GM13977 (cell line): ENCODE data around the gene ZDHHC24.
"Not testable (repeated sequence)": the region's sequence is repeated elsewhere in the genome, so short reads cannot be mapped to it uniquely, and the experiment has no call there.

Source experiments
- DNase-seq: peaks from one replicate; pipeline ENCODE4 v3.0.0; 2012; ENCODE audit warnings: low spot score
- CTCF ChIP-seq: IDR thresholded peaks from 2 replicates; pipeline ENCODE4 v1.5.1; 2012; ENCODE audit warnings: mild to moderate bottlenecking, control low read depth; ENCODE audit not compliant: insufficient read depth; ENCODE audit errors: extremely low read depth, missing control alignments
- in situ Hi-C: fragments of 300-500 bp; cut with MboI; formaldehyde crosslinking; loops from one replicate; pipeline ENCODE4 v1.12.0; 2022; ENCODE audit warnings: low sequenced_read_pairs, low pct_unique_long_range_greater_than_20kb, mixed read lengths, inconsistent platforms; ENCODE audit not compliant: unreplicated experiment

The ZDHHC24 gene

GRCh38 chr11:66547662-66548009, 1.8 kb upstream of the ZDHHC24 start:
- no peak for DNase-seq
- TF ChIP-seq CTCF = no peak
- in situ Hi-C loops = no loop called here

DNA sequence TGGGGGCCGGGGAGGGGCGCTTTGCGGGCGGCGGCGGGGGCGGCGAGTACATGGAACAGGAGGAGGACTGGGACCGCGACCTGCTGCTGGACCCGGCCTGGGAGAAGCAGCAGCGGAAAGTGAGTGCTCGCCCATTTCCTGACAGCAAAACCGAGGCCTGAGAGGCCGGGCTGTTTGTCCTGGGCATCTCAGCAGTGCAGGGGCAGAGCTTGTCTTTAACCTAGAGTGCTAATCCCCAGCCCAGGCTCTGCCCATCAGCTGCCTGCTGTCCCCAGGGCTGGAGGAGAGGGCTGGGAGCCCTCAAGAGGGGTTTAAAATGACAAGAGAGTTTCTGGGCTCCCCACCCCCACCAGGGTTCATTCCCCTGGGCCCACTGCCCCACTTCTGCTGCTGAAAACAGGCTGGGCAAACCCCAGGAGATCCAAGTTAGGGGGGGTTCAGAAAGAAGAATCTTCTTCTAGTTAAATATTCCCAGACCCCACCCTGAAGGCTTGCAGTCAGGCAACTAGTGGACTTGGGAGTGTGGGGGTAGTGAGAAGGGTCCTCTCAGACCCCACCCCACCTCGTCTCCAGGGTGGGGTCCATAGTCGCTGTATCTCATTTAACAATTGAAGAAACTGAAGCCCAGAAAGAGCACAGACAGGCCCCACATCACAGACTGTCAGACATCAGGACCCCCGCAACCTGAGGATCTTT, 1.3 kb upstream of the ZDHHC24 start:
- no peak for DNase-seq
- TF ChIP-seq CTCF = no peak
- in situ Hi-C loops = no loop called here

DNA sequence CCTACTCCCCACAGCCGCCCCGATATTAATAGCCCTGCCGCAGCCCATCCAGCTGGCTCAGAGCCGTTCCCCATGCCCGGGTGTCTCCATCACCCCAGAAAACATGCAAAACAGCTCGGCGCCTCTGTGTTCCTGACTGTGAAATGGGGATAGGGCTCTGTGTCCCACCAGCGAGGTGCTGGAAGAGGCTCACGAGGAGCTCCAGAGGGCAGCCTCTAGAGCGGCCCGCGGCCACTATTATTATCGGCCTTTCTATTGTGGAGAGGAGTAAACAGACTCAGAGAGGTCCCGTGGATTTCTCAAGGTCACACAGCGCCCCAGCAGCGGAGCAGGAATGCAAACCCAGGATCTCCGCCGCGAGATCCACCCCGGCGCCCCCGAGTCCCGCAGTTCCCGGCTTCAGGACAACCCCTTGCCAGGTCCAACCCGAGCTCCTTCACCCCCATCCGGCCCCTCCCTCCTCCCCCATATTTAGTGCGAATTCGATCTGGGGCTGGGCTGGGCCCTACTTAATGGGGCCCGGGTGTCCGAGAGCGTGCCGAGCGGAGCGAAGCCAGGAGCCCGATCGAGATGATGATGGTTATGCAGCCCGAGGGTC, 619 bp upstream of the ZDHHC24 start, which contains the start of gene ACTN3:
TSS of gene ACTN3 (plus strand) at position 536 of the 598 bp plus-strand sequence. CDS start at position 571, 35 bp downstream.
- in situ Hi-C loops = no loop called here
- DNase-seq = no peak
- no peak for TF ChIP-seq CTCF

- DNase-seq, in situ Hi-C loops: not testable (repeated sequence)
These were observed 896 bp downstream of the ZDHHC24 start for GRCh38 chr11:66544952-66545351.

DNA sequence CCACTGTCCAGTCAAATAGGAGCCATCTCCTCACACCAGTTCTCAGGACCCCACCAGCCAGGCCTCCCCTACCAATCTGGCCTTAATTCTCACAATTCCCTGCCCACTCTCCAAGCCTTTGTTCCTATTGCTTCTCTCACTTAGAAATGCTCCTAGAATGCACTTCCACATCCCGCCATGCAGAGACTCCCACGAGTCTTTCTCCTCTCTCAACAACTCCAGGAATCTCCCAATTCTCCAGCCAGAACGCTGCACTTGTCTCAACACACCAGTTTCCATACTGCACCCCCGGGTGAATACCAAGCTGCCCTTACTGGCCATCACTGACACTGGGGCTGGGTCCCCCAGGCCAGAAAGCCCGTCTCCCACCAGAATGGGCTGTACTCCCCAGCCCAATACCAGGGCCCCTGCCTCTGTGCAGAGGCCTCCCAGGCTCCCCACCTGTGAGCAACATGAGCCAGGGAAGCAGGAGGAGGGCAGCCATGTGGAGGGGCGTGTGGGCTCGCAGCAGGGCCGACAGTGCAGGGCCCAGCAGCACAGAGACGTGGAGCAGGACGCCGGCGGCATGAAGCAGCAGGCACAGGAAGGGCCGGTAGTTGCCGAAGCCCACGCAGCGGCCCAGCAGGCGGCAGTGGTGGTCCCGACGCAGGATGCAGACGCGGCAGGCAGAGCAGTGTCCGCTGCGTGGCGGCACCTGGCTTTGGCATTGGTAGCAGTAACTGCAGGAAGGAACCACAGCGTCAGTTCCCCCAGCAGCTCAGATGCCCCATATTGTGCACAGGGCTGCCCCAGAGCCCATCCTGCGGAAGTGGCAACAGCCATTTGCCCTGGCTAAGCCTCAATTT, 2.4 kb downstream of the ZDHHC24 start:
- in situ Hi-C loops = no loop called here
- DNase-seq = peak; percentile 79
- TF ChIP-seq CTCF = peak; percentile 73

DNA sequence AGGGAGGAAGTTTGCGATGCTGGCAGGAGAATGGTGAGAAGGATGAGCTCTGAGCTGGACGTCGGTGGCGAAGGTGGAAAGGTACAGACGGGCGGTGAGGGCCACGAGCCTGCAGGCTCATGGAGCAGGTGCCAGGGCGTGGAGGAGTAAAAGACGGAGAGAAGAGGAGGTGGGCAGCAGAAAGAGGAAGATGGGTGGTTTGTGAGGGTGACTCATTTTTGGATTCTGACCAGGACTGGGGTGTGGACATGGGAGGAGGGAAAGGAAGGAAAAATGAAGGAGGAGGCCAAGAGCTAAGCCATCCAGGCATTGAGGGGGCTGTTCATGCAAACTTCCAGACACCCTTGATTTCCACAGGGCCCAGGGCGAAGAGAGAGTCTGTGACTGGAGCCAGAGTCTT, 3.5 kb downstream of the ZDHHC24 start:
- in situ Hi-C loops = no loop called here
- TF ChIP-seq CTCF = no peak
- DNase-seq = no peak

GRCh38 chr11:66541892-66542291, 4.0 kb downstream of the ZDHHC24 start:
- no peak for TF ChIP-seq CTCF
- in situ Hi-C loops = no loop called here
- DNase-seq = no peak

DNA sequence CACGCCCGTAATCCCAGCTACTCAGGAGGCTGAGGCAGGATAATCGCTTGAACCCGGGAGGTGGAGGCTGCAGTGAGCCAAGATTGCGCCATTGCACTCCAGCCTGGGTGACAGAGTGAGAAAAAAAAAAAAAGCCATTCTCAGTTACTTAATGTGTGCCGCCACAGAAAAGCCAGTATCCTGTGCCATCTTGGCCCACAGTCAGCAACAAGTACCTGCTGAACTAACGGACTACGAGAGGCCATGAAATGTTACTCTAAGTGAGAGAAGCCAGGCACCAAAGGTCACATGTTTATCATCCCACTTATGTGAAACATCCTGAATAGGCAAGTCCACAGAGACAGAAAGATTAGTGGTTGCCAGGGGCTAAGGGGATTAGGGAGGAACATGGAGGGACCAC, 5.2 kb downstream of the ZDHHC24 start:
- DNase-seq, in situ Hi-C loops: not testable (repeated sequence)
